ENCODE data around the gene HIPK2. TPM values are rescaled to one million over a fixed set of nuclear protein-coding genes. Genes with fewer than 3 reads are reported as not detected.

HIPK2 gene
- polyA plus RNA-seq, 3 donors = 1.6 to 12.1 (median 3.0) TPM

GRCh38 chr7:139804571-139804970 lies 26.8 kb upstream of the HIPK2 start:
- Histone ChIP-seq H3K9me3 (replicated peaks in 1 of 2; ENCODE audit: control insufficient read depth in 1 of 2, insufficient read depth in 1 of 2, low read length in 2 of 2) (peaks cover 0 to 21% of the 10 kb centered on the region in 2 donors), H3K36me3 (replicated peaks in 1 of 2; ENCODE audit: control insufficient read depth in 1 of 2, insufficient read depth in 2 of 2, low read length in 2 of 2) (no peaks in the 10 kb centered on the region), H3K79me2 (ENCODE audit: insufficient read depth, low read length) (no peaks in the 10 kb centered on the region), H2AFZ (ENCODE audit: insufficient read depth, low read depth, low read length, poor library complexity, severe bottlenecking) (no peak overlapping the region), H3K4me3 (replicated peaks in 1 of 3; ENCODE audit: low read depth in 2 of 3, low read length in 3 of 3) (no peak overlapping the region), H4K20me1 (ENCODE audit: insufficient read depth, low read length) (no peaks in the 10 kb centered on the region), H3K9ac (ENCODE audit: insufficient read depth, low read length, poor library complexity, severe bottlenecking) (no peak overlapping the region), H3K27ac (ENCODE audit: low read depth in 1 of 2, low read length in 2 of 2) (no peak overlapping the region), H3K4me2 (replicated peaks; ENCODE audit: extremely low read depth, low read length, poor library complexity, severe bottlenecking) (no peak overlapping the region), H3K4me1 (ENCODE audit: control insufficient read depth in 1 of 2, insufficient read depth in 2 of 2, low read length in 2 of 2) (peaks cover 5 to 16% of the 10 kb centered on the region in 2 donors), H3K27me3 (ENCODE audit: control insufficient read depth in 2 of 2, insufficient read depth in 2 of 2, low read length in 2 of 2) (no peaks in the 10 kb centered on the region)
- no peak for TF ChIP-seq CTCF (IDR thresholded peaks at IDR 0.05)
- no peak for DNase-seq
- H3K36me3 Mint-ChIP-seq = peaks cover 4 to 5% of the 10 kb centered on the region in 2 donors
- 100% methylated on average over 1 of the region's 1 CpG for WGBS (ENCODE audit: insufficient coverage)
- intact Hi-C loops (cut with micrococcal nuclease) = no loop called here
- peaks cover 7 to 22% (median 11%) of the 10 kb centered on the region in 7 donors for H3K9me3 Mint-ChIP-seq
- peaks cover 4 to 9% (median 7%) of the 10 kb centered on the region in 3 donors for H3K27me3 Mint-ChIP-seq (ENCODE audit: low read depth in 3 of 3)
- peak overlapping the region in 1 of 7 donors; percentile 35 for H3K27ac Mint-ChIP-seq
- H3K4me1 Mint-ChIP-seq = peaks cover 19% of the 10 kb centered on the region
- no peak overlapping the region for H3K4me3 Mint-ChIP-seq

GRCh38 chr7:139799586-139799985 lies 21.8 kb upstream of the HIPK2 start:
- peak overlapping the region in 6 of 7 donors; percentile 2 to 84 (median 71) for H3K27ac Mint-ChIP-seq
- 0% methylated on average over 2 of the region's 2 CpGs for WGBS (ENCODE audit: insufficient coverage)
- Histone ChIP-seq H3K9ac (ENCODE audit: insufficient read depth, low read length, poor library complexity, severe bottlenecking) (no peak overlapping the region), H3K79me2 (ENCODE audit: insufficient read depth, low read length) (no peaks in the 10 kb centered on the region), H2AFZ (ENCODE audit: insufficient read depth, low read depth, low read length, poor library complexity, severe bottlenecking) (peak overlapping the region; percentile 52), H3K4me1 (ENCODE audit: control insufficient read depth in 1 of 2, insufficient read depth in 2 of 2, low read length in 2 of 2) (peaks cover 22 to 31% of the 10 kb centered on the region in 2 donors), H3K27ac (ENCODE audit: low read depth in 1 of 2, low read length in 2 of 2) (no peak overlapping the region), H3K4me3 (replicated peaks in 1 of 3; ENCODE audit: low read depth in 2 of 3, low read length in 3 of 3) (no peak overlapping the region), H3K9me3 (replicated peaks in 1 of 2; ENCODE audit: control insufficient read depth in 1 of 2, insufficient read depth in 1 of 2, low read length in 2 of 2) (peaks cover 0 to 16% of the 10 kb centered on the region in 2 donors), H3K27me3 (ENCODE audit: control insufficient read depth in 2 of 2, insufficient read depth in 2 of 2, low read length in 2 of 2) (no peaks in the 10 kb centered on the region), H4K20me1 (ENCODE audit: insufficient read depth, low read length) (no peaks in the 10 kb centered on the region), H3K36me3 (replicated peaks in 1 of 2; ENCODE audit: control insufficient read depth in 1 of 2, insufficient read depth in 2 of 2, low read length in 2 of 2) (no peaks in the 10 kb centered on the region), H3K4me2 (replicated peaks; ENCODE audit: extremely low read depth, low read length, poor library complexity, severe bottlenecking) (no peak overlapping the region)
- no peak overlapping the region for H3K4me3 Mint-ChIP-seq
- TF ChIP-seq CTCF (IDR thresholded peaks at IDR 0.05) = no peak
- H3K9me3 Mint-ChIP-seq = peaks cover 8 to 18% (median 11%) of the 10 kb centered on the region in 7 donors
- DNase-seq = peak; percentile 60 to 80 (median 73)
- peaks cover 4 to 5% of the 10 kb centered on the region in 2 donors for H3K36me3 Mint-ChIP-seq
- intact Hi-C loops (cut with micrococcal nuclease) = loop anchor here in 1 of 2 donors (2.0 kb wide), 1 partner anchor 51 kb away; no protein-coding TSS in a partner anchor
- H3K27me3 Mint-ChIP-seq (ENCODE audit: low read depth in 3 of 3) = peaks cover 1 to 8% (median 2%) of the 10 kb centered on the region in 3 donors
- H3K4me1 Mint-ChIP-seq = peaks cover 36% of the 10 kb centered on the region

Data from CD14-positive monocyte (primary cell).